NB4 (cell line): ENCODE data around the gene ARMC5.

ENCODE experiments used
- POLR2A ChIP-seq: IDR thresholded peaks from 2 replicates; pipeline ENCODE4 v1.6.1; 2011; ENCODE audit warnings: mild to moderate bottlenecking; ENCODE audit not compliant: insufficient read length; ENCODE audit errors: extremely low read depth
- TF ChIP-seq, protein P1 (sequence below): IDR thresholded peaks from one replicate; pipeline ENCODE4 v1.5.1; 2012; ENCODE audit warnings: low read depth, low read length
- TF ChIP-seq, protein P2 (sequence below): IDR thresholded peaks from 2 replicates; pipeline ENCODE4 v1.6.1; 2011; ENCODE audit warnings: low read depth, low read length

DNA sequence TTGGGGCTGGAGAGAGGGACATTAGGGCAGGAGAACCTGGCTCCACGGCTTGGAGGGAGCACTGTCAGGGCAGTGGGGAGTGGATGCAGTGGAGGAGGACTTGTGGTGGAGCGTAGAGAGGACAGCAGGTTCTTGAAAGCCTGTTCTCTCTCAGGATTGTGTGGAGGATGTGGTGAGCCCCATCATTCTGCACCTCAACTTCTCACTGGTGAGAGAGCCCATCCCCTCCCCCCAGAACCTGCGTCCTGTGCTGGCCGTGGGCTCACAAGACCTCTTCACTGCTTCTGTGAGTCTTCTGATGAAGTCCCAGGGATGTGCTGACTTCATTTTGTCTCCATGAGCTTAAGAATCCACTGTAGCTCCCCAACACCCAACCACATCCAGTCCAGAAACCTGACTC lies 44.6 kb upstream of the ARMC5 start:
- TF ChIP-seq, protein P1, sequence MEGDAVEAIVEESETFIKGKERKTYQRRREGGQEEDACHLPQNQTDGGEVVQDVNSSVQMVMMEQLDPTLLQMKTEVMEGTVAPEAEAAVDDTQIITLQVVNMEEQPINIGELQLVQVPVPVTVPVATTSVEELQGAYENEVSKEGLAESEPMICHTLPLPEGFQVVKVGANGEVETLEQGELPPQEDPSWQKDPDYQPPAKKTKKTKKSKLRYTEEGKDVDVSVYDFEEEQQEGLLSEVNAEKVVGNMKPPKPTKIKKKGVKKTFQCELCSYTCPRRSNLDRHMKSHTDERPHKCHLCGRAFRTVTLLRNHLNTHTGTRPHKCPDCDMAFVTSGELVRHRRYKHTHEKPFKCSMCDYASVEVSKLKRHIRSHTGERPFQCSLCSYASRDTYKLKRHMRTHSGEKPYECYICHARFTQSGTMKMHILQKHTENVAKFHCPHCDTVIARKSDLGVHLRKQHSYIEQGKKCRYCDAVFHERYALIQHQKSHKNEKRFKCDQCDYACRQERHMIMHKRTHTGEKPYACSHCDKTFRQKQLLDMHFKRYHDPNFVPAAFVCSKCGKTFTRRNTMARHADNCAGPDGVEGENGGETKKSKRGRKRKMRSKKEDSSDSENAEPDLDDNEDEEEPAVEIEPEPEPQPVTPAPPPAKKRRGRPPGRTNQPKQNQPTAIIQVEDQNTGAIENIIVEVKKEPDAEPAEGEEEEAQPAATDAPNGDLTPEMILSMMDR: no peak
- TF ChIP-seq, protein P2, sequence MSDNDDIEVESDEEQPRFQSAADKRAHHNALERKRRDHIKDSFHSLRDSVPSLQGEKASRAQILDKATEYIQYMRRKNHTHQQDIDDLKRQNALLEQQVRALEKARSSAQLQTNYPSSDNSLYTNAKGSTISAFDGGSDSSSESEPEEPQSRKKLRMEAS: no peak
- TF ChIP-seq POLR2A: no peak
